Astrocyte (in vitro differentiated cells and primary cell): ENCODE data around the gene SRSF7.

Source experiments
- CTCF ChIP-seq: IDR thresholded peaks from 2 replicates; pipeline ENCODE4 v1.5.1; 2011; ENCODE audit warnings: low read depth, mild to moderate bottlenecking, inconsistent platforms, low read length, moderate library complexity; ENCODE audit not compliant: insufficient read depth
- EZH2 ChIP-seq: IDR thresholded peaks from 2 replicates; pipeline ENCODE4 v1.6.1; 2012; ENCODE audit warnings: mild to moderate bottlenecking, low read length, inconsistent platforms; ENCODE audit not compliant: insufficient read depth

GRCh38 chr2:38719706-38720105 is 31.5 kb downstream of the SRSF7 start:
- TF ChIP-seq EZH2 (no peak), CTCF (no peak)
